ENCODE measurements around the gene PSMD8. TPM values are rescaled to one million over a fixed set of nuclear protein-coding genes. Genes with fewer than 3 reads are reported as not detected.
A peak's percentile ranks its signal among the peaks of the same experiment; 100 is the strongest.

Gene PSMD8
- total RNA-seq, 1 experiment from 2014 or later = 289 TPM

GRCh38 chr19:38385057-38385803 lies 10.9 kb downstream of the PSMD8 start:
- Mint-ChIP-seq H3K36me3 (ENCODE audit: insufficient read depth, unreplicated experiment) (peaks cover 40% of the 10 kb centered on the region), H3K9me3 (ENCODE audit: unreplicated experiment) (no peaks in the 10 kb centered on the region), H3K4me3 (ENCODE audit: unreplicated experiment) (no peak overlapping the region), H3K27ac (ENCODE audit: low read depth, unreplicated experiment) (no peak overlapping the region), H3K4me1 (ENCODE audit: insufficient read depth, unreplicated experiment) (peaks cover 16% of the 10 kb centered on the region), H3K27me3 (ENCODE audit: insufficient read depth, unreplicated experiment) (no peaks in the 10 kb centered on the region)
- no peak for DNase-seq (ENCODE audit: unreplicated experiment)
- TF ChIP-seq CTCF (IDR thresholded peaks at IDR 0.05; ENCODE audit: unreplicated experiment) = no peak
- intact Hi-C loops (cut with micrococcal nuclease) = no loop called here
- no TSS peak for BruUV-seq (replicated peaks)
- ChIA-PET CTCF (interaction anchor here (0.5 to 1.5 kb wide), 4 partner anchors 18 to 155 kb away, joined by 3 to 6 read pairs (median 4); partner anchors contain the start of gene FAM98C), POLR2A (interaction anchor here (1.7 kb wide), 1 partner anchor 9 kb away, joined by 5 read pairs; no protein-coding TSS in a partner anchor)

GRCh38 chr19:38385804-38386257 lies 11.5 kb downstream of the PSMD8 start:
- intact Hi-C loops (cut with micrococcal nuclease) = no loop called here
- no peaks in the 10 kb centered on the region for H3K9me3 Mint-ChIP-seq (ENCODE audit: unreplicated experiment)
- no peak overlapping the region for H3K4me3 Mint-ChIP-seq (ENCODE audit: unreplicated experiment)
- TF ChIP-seq CTCF (IDR thresholded peaks at IDR 0.05; ENCODE audit: unreplicated experiment) = no peak
- no TSS peak for BruUV-seq (replicated peaks)
- peaks cover 16% of the 10 kb centered on the region for H3K4me1 Mint-ChIP-seq (ENCODE audit: insufficient read depth, unreplicated experiment)
- H3K36me3 Mint-ChIP-seq (ENCODE audit: insufficient read depth, unreplicated experiment) = peaks cover 35% of the 10 kb centered on the region
- DNase-seq (ENCODE audit: unreplicated experiment) = no peak
- H3K27me3 Mint-ChIP-seq (ENCODE audit: insufficient read depth, unreplicated experiment) = no peaks in the 10 kb centered on the region
- no peak overlapping the region for H3K27ac Mint-ChIP-seq (ENCODE audit: low read depth, unreplicated experiment)
- CTCF ChIA-PET = interaction anchor here (0.5 kb wide), 1 partner anchor 145 kb away, joined by 3 read pairs; no protein-coding TSS in a partner anchor
- POLR2A ChIA-PET = interaction anchor here (1.7 kb wide), 1 partner anchor 10 kb away, joined by 5 read pairs; no protein-coding TSS in a partner anchor

GRCh38 chr19:38386300-38386970 lies 12.1 kb downstream of the PSMD8 start:
- DNase-seq (ENCODE audit: unreplicated experiment) = no peak
- no peaks in the 10 kb centered on the region for H3K9me3 Mint-ChIP-seq (ENCODE audit: unreplicated experiment)
- POLR2A ChIA-PET = interaction anchor here (1.4 to 4.0 kb wide), 3 partner anchors 9 to 82 kb away, joined by 3 to 46 read pairs (median 4); partner anchors contain the start of genes C19orf33 and PSMD8
- H3K27me3 Mint-ChIP-seq (ENCODE audit: insufficient read depth, unreplicated experiment) = no peaks in the 10 kb centered on the region
- H3K36me3 Mint-ChIP-seq (ENCODE audit: insufficient read depth, unreplicated experiment) = peaks cover 32% of the 10 kb centered on the region
- peaks cover 16% of the 10 kb centered on the region for H3K4me1 Mint-ChIP-seq (ENCODE audit: insufficient read depth, unreplicated experiment)
- no peak overlapping the region for H3K4me3 Mint-ChIP-seq (ENCODE audit: unreplicated experiment)
- no TSS peak for BruUV-seq (replicated peaks)
- intact Hi-C loops (cut with micrococcal nuclease) = no loop called here
- no peak overlapping the region for H3K27ac Mint-ChIP-seq (ENCODE audit: low read depth, unreplicated experiment)
- CTCF ChIA-PET = no interaction called here
- no peak for TF ChIP-seq CTCF (IDR thresholded peaks at IDR 0.05; ENCODE audit: unreplicated experiment)

GRCh38 chr19:38386971-38387549 lies 12.7 kb downstream of the PSMD8 start:
- ChIA-PET CTCF (interaction anchor here (1.6 kb wide), 1 partner anchor 153 kb away, joined by 5 read pairs; no protein-coding TSS in a partner anchor), POLR2A (interaction anchor here (1.2 to 4.0 kb wide), 6 partner anchors 9 to 1004 kb away, joined by 3 to 46 read pairs (median 4); partner anchors contain the start of genes C19orf33, FAM98C, MED29 and MRPS12)
- peaks cover 26% of the 10 kb centered on the region for H3K36me3 Mint-ChIP-seq (ENCODE audit: insufficient read depth, unreplicated experiment)
- no peak for DNase-seq (ENCODE audit: unreplicated experiment)
- H3K4me3 Mint-ChIP-seq (ENCODE audit: unreplicated experiment) = peak overlapping the region; percentile 86
- H3K4me1 Mint-ChIP-seq (ENCODE audit: insufficient read depth, unreplicated experiment) = peaks cover 16% of the 10 kb centered on the region
- H3K27me3 Mint-ChIP-seq (ENCODE audit: insufficient read depth, unreplicated experiment) = no peaks in the 10 kb centered on the region
- no TSS peak for BruUV-seq (replicated peaks)
- no peak for TF ChIP-seq CTCF (IDR thresholded peaks at IDR 0.05; ENCODE audit: unreplicated experiment)
- intact Hi-C loops (cut with micrococcal nuclease) = loop anchor here (1.0 kb wide), 1 partner anchor 12 kb away; no protein-coding TSS in a partner anchor
- no peak overlapping the region for H3K27ac Mint-ChIP-seq (ENCODE audit: low read depth, unreplicated experiment)
- no peaks in the 10 kb centered on the region for H3K9me3 Mint-ChIP-seq (ENCODE audit: unreplicated experiment)

Data from MCF 10A (cell line).